NCI-H2227 treated with DMSO at 0.1 percent for 48 hours (cell line): Measurements from ENCODE around the gene RHOBTB1.
"Not testable (repeated sequence)": the region's sequence is repeated elsewhere in the genome, so short reads cannot be mapped to it uniquely, and the experiment has no call there.

ENCODE experiments used
- DNase-seq: peaks from one replicate; lab custom pipeline; 2025; lab: John Stamatoyannopoulos, UW

Gene RHOBTB1, protein sequence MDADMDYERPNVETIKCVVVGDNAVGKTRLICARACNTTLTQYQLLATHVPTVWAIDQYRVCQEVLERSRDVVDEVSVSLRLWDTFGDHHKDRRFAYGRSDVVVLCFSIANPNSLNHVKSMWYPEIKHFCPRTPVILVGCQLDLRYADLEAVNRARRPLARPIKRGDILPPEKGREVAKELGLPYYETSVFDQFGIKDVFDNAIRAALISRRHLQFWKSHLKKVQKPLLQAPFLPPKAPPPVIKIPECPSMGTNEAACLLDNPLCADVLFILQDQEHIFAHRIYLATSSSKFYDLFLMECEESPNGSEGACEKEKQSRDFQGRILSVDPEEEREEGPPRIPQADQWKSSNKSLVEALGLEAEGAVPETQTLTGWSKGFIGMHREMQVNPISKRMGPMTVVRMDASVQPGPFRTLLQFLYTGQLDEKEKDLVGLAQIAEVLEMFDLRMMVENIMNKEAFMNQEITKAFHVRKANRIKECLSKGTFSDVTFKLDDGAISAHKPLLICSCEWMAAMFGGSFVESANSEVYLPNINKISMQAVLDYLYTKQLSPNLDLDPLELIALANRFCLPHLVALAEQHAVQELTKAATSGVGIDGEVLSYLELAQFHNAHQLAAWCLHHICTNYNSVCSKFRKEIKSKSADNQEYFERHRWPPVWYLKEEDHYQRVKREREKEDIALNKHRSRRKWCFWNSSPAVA

DNA sequence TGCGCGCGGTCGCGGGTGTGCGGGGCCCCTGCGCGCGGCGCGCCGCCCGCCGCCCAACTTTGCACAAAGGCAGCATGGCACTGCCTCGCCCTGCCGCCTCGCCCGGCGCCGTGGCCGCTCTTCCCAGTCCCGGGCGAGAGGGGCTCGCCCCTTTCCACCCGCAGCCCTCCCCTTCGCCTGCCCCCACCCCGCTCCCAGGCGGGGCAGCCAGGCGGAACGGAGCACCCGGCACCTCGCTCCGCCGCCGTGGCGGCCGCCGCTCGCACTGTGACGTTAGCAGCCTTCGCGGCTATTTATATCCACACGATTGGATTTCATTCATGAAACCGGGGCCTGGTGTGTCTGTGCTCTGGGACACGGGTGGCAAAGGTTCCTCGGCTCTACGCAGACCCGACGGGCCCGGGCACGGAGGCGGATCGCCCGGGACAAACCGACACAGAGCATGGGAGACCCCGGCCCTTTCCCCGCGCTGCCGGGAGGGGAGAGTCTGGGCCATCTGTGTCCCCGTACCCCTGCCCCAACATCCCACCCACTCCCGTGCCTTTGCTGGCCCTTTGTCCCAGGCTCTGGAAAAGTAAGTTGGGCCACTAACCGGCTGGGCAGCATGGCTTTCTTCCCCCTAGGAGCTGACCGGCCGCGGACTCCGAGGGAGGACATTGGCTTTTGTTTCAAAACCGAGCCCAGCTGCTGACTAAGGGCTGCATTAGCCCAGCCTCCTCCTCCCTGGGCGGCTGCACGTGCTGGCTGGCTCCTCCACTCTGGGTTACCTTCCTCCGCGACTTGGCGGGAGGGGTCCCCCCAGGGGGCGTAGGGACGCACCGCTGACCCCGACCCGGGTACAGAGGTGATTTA lies at the start of gene RHOBTB1:
Gene RHOBTB1 (minus strand): TSS at position 128 of the 852 bp plus-strand sequence. CDS start 32,643 bp downstream, outside the sequence.
- peak; percentile 56 for DNase-seq

DNA sequence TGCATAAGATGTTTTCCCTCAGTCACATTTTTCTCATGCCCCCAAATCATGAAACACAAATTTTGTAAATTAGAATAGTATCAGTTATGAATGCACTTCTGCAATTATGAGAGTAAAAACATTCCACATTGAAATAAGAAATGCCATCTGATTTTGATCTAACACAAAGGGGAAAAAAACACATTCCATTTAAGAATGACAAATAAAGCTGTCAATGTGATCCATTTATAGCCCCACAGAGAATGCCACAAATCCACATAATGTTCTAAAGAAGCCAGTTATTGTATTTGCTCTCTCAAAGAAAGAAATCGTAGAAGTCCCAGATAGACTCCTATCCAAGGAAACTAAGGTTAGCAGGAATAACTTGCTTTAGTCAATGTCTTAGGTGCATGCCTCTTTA lies 48.7 kb upstream of the RHOBTB1 start:
- no peak for DNase-seq

DNA sequence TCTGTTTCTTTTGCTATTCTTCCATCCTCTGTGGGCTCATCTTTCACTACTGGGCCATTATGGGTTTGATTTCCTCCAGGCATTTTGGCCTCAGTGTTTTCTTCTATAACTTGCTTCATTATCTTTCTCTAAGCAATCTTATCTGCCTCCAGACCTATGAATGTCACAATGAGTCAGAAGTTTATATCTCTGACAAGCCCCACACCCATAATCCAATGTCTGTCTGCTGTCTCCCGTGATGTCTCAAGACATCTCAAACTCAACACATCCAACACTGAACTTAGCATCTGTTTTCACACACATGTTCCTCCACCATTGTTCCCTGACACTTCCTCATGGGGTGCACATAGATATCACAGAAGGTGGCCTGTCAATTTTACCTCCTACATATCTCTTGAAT lies 46.7 kb upstream of the RHOBTB1 start:
- no peak for DNase-seq

DNA sequence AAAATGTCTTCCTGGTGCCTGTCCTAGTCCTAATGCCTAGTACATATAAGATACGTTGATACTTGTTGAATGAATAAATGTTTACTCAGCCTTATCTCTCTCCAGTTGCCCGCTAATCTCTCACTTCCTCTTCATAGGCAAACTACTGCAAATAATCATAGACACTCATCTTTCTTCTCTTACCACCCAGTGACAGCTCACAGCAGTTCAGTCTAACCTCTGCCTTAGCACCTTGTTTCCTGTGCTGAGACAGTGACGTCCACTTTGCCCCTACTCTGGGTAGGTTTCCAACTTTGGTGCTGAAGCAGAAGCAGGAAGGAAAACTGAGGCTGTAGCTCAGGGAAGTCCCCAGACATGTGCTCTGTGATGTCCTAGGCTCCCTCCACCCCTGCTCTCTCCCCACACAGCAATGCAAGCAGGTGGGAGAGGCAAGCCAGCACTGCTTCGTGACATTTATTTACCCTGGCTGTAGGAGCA lies 45.5 kb upstream of the RHOBTB1 start:
- DNase-seq = no peak

DNA sequence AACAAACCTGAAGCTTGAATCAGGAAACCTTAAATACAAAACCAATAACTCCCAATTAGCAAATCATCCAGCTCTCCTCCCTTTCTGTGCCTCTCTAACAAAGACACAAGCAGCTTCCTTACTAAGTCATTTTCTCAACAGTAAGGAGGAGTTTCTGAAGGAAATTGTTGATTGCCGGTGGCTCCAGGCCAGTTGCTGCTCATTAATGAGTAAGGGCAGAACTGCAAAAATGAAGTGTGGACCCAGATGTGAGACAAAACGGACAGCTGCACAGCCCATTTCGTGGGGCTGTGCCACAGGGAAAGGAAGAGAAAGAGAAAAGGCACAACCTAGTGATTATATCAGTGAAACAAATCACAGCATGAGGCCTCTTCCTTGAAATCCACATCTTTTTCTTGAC lies 42.8 kb upstream of the RHOBTB1 start:
- peak; percentile 30 for DNase-seq

DNA sequence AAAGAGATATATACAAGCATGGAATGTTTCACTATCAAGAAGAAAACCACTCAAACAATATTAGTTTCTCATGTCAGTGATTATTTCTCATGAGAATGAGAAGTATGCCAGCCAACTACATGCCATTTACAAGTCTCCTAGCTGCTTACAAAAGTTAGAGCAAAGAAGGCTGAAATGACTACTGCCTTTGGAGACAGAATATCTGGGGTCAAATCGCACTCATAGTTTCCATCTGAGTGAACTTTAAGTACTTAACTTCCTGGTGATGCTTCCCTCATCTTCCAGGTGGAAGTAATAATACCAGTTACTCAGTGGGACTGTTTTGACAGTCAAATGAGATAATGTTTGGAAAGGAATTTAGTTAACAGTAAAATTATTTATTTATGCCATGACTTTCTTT lies 42.0 kb upstream of the RHOBTB1 start:
- DNase-seq = no peak

DNA sequence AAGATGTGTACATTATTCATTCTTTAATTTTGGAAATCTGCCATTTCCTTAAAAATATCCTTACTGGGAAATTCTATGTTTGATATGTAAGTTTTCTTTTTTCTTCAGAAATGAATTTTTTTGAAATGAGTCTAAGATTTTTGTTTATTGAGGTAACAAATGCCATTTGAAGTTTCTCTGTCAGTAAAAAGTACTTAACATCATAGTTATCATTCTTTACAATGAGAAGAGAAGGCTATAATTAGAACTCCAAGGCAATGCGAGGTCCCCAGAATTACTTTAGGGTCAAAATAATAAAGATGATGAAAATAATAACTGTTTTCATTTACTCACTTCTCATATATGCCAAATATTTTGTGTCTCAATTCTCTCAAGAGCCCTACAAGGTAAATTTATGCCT lies 37.0 kb upstream of the RHOBTB1 start:
- DNase-seq = no peak

DNA sequence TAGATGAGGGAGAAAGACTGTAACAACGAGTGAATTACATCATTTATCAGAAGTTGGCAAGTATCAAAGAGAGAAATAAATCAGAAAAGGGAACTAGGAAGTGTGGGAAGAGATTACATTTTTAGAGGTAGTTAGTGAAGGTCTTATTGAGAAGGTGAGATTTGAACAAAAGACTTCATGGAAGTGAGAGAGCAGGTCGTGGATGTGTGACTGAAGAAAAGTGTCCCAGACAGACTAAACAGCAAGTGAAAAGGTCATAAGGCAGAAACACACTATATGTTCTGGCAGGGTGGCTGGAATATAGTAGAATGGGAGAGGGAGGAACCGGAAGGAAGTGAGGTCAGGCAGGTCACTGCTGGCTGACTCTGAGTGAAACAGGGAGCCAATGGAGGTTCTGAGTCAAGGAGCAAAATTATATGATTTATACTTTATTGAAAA lies 35.7 kb upstream of the RHOBTB1 start:
- no peak for DNase-seq

DNA sequence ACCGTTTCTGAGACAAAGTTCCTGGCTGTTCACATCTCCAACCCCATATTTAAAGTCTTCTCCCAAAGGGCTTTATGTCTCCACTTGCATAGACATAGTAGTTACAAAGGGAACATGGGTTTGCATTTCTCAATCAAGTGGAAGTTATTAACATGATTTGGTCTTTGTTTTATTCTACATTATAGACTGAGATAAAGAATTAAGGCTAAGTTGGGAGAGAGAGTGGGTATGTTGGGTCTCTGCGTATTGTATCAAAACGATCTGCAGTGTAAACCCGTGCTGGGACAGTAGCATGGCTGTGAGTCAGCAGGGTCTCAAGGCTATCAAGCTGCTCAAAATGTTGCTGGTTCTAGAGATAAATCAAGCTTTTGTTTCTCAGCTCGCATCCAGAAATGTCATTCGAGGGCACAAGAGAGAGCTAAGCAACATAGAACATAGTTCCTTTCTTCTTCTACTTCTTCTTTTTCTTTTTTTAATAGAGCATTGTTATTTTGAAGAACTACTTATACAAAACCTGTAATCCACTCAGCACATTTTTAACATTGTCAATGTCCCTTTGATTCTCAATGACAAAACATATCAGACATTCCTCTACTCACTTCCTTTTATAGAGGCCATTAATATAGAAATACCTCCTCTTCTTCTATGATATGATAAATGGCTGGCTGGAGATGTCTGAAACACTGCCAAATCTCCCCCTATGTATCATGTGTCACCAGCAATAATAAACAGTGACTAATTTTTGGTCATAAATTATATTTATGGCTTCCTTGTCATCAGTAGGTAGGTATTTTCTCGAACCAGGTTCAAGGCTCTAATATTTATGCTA lies 34.5 kb upstream of the RHOBTB1 start:
- no peak for DNase-seq

DNA sequence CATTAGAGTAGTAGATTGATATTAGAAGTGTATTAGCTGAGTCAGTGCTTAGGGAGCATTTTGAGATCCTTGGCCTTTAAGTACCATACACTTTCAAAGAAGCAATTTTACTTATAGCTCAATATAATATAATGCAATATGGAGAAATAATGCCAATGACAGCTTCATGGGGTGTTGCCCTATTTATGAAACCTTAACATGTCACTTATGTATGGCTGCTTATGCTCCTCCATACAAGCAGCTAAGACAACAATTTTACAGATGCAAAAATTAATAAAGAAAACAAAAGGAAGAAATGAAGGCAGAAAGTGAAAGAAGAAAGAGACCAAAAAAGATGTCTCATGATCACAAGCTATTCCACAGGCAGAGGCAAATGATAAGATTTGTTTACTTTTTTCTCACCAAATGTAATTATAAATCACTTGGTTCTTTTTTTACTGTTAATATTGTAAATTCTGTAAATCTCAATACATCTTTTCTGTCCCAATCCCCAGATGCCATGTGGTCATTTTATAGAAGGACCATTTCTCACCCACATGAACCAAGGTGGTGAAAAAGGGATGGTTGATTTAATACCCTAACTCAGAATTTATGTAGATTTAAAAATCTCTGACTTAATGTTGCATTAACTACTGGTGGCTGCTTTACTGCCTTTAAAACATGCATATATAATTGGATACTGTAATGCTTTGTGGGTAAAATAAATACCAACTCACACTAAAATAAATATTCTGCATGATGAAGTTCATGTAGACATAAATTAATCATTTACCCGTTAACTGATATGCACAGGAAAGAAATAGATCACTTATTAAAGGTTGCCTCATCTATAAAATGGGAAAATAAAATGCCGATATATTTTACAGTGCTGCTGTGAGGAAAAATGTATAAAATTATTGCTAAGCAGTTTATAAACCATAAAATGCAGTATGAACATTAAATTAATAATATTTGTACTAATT lies 33.5 kb upstream of the RHOBTB1 start:
- no peak for DNase-seq

DNA sequence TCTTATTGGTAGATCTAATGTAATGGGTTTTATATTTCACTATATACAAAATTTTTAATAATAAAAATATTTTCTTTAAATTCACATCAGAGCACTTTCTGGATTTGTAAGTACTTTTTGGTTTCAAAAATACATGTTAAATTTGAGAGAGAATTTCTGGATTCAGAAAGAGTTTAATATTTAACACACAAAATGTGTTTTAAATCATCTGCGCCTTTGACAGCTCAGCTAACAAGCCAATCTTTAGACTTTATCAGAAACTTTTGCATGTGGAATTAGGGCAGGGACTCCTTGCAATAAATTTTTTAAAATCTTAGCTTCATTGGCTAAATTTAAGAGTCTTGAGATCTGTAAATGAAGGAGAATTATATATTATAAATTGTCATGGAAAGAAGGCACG lies 32.7 kb upstream of the RHOBTB1 start:
- no peak for DNase-seq

DNA sequence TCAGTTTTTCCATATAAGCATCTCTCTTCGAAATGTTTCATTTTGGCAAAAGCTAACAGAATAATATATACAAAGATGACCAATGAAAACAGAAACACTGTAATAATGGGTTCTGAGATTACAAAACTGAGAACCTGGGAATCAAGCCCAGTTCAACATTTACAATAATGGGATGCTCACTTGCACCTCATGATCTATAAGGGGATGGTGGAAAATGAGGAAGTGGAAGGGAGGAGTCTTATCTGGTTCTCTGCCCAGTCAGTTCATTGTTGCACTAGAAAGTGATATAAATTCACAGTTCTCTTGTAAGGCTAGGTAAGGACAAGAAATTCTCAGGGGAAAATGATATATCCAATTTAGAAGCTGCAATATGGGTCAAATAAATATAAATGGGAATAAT lies 31.7 kb upstream of the RHOBTB1 start:
- DNase-seq = no peak

DNA sequence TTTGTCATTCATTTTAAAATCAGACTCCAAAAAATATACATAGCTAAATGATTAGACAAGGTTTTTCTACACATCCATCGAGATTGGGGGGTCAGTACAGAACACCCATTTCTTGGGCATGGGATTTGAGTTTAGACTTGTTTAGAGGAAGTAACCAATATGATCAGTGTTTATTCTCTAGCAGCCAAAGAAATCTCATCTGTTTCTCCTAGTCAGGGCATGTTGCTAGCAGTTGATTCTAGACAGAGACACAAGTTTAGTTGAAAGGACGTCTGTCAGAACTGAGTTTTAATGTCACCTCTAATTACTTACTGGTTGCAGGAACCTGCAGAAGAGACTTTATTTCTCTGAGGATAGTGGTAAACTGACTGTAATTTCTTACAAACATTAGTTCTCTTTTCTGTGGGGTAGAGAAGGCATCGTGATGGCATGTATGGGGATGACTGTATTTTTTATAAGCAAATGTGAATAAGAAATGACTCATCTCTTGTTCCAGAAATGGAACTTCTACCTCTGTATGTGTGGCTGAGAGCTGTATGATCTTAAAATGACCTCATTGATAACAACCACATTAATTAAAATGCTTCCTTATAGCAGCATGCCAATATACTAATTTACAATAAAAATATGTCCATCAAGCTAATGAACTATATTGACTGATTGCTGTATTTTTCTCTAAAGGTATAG lies 30.6 kb upstream of the RHOBTB1 start:
- no peak for DNase-seq

DNA sequence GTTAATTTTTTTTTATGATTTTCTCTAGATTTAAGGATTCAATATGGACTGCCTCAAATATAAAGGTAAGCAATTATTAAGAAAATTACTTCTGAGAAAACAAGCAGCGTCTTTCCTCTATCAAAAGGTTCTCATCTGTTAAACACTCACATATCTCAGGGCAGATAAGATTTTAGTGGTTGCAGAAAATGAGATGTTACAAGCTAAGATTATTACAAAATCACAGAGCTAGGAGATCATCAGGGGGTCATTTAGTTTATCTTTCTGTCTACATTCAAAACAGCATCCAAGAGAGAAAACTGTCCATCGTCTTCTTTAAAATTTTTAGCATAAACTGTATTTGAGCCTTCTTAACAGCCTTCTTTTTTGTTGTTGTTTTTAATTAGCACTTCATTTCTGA lies 29.1 kb upstream of the RHOBTB1 start:
- no peak for DNase-seq

DNA sequence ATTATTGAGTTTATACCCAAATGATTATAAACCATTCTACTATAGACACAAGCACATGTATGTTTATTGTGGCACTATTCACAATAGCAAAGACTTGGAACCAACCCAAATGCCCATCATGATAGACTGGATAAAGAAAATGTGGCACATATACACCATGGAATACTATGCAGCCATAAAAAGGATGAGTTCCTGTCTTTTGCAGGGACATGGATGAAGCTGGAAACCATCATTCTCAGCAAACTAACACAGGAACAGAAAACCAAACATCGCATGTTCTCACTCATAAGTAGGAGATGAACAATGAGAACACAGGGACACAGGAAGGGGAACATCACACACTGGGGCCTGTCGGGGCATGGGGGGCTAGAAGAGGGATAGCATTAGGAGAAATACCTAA lies 28.2 kb upstream of the RHOBTB1 start:
- not testable (repeated sequence) for DNase-seq

DNA sequence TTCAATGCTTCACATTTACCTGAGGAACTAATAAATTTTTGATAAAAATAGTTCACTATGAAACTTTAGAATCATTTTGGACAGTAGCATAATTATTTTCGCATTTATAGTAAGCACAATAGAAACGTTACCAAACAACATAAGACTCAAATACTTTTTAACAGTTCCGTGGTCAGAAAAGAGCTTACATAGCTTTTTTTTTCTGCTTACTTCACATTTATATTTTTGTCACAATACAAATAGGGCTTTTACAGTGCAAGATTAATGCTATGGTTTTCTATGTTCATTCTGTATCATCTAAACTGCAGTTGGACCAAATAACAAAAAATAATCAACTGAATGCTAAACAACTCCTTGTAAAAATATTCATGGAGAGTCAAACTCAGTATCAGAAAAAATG lies 26.5 kb upstream of the RHOBTB1 start:
- DNase-seq = no peak

DNA sequence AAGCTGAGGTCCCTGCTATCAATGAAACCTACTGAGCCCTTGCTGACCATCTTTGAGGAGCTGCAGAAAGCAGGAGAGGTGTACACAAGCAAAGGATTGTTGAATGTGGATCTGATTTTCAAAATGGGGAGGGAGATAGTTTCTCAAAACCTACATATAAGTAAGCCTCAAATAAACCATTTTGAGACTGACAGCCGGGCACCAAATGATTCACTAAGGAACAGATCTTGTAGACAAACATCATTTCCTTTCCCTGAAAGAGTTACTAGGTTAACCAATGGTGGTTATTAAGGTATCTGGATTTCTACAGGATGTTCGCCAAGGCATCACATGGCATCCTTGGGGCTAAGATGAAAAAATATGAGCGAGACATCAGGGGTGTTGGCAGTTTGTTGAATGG lies 24.5 kb upstream of the RHOBTB1 start:
- no peak for DNase-seq

DNA sequence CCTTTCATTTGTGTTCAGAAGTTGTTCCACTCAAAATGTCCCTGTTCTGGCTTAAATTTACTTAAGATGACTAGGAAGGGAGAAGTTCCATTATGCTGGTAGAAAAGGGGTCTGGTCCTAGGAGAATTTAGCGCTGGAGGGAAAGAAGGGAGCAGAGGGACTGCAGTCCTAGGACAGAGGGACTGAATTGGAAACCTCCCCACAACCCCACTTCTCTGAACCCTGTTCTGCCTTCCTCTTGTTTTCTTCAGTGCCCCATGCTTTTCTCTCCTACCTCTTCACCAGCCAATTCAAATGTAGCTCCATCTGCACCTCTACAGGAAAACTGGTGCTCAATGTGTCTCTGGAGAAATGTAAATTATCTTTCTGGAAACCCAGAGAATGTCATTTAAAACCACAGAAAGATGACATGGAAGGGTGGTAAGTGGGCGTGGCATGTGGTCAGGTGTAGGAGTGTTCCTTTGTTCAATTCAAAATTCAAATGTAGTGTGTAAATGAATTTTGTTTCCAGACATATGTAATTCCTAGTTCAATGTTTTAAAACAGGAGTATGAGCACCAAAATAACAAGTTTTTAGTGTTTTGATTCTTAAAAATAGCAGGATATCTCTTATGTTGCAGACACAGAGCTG lies 24.0 kb upstream of the RHOBTB1 start:
- DNase-seq = no peak

DNA sequence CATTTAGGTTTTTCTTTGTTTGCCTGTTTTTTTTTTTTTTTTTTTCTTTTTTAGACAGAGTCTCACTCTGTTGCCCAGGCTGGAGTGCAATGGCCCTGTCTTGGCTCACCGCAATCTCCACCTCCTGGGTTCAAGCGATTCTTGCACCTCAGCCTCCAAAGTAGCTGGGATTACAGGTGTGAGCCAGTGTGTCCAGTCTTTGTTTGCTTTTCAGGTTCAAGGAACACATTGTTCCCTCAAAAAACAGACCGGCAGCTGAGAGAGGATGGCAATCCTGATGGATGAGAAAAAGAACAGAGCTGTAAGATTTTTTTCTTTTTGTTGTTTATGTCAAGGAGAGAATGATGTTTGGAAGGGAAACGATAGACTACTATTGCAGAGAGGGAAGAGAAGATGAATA lies 23.3 kb upstream of the RHOBTB1 start:
- DNase-seq = no peak
